HUES64 (cell line): ENCODE measurements around the gene MYO1E.
A peak's percentile ranks its signal among the peaks of the same experiment; 100 is the strongest.
"Not testable (repeated sequence)": the region's sequence is repeated elsewhere in the genome, so short reads cannot be mapped to it uniquely, and the experiment has no call there.

Experiments
- H3K27ac ChIP-seq: 2 replicates; pipeline ENCODE4 v1.7.0; 2013; ENCODE audit warnings: low read depth, low read length, inconsistent platforms
- H3K27me3 ChIP-seq: 2 replicates; pipeline ENCODE4 v1.6.1; 2013; ENCODE audit warnings: mild to moderate bottlenecking, low read length; ENCODE audit not compliant: insufficient read depth
- H3K36me3 ChIP-seq: 2 replicates; pipeline ENCODE4 v1.6.1; 2013; ENCODE audit warnings: mild to moderate bottlenecking, low read length; ENCODE audit not compliant: insufficient read depth
- H3K4me1 ChIP-seq: 2 replicates; pipeline ENCODE4 v1.6.1; 2013; ENCODE audit warnings: mild to moderate bottlenecking, low read length, moderate library complexity; ENCODE audit not compliant: insufficient read depth
- H3K4me3 ChIP-seq: 2 replicates; pipeline ENCODE4 v1.5.1; 2013; ENCODE audit warnings: mild to moderate bottlenecking, low read length, moderate library complexity
- H3K9ac ChIP-seq: 2 replicates; pipeline ENCODE4 v1.6.1; 2013; ENCODE audit warnings: mild to moderate bottlenecking, low read depth, low read length
- H3K9me3 ChIP-seq: 2 replicates; pipeline ENCODE4 v1.6.1; 2013; ENCODE audit warnings: low read depth, low read length; ENCODE audit not compliant: insufficient read depth
- WGBS: fragments of 150-250, 120-280 bp; methylation state at CpG from one replicate; pipeline ENCODE4 v1.1.7; 2013; ENCODE audit warnings: missing lambda C conversion rate; 5-methylcytosine and 5-hydroxymethylcytosine counted together

Gene MYO1E

DNA sequence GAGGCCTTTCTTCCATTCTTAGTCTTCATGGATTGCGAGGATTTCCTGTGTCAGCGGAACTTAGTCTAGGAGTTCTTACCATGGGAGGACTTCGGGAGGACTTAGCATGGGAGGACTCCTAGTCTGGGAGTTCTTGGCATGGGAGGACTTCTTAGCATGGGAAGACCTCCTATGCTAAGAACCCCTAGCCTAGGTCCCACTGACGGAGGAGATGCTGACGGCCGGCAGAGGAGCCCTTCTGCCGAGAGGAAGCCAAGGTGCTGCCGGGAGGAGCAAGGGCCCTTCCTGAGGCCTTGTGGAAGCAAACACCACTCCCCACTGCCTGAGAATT is 201.6 kb downstream of the MYO1E start:
- Histone ChIP-seq H3K27ac (no peak overlapping the region), H3K27me3 (no peaks in the 10 kb centered on the region), H3K9me3 (no peaks in the 10 kb centered on the region), H3K4me1 (no peaks in the 10 kb centered on the region), H3K4me3 (no peak overlapping the region), H3K36me3 (peaks cover 65% of the 10 kb centered on the region), H3K9ac (no peak overlapping the region)
- WGBS, result 96% methylated on average over 8 of the region's 8 CpGs

DNA sequence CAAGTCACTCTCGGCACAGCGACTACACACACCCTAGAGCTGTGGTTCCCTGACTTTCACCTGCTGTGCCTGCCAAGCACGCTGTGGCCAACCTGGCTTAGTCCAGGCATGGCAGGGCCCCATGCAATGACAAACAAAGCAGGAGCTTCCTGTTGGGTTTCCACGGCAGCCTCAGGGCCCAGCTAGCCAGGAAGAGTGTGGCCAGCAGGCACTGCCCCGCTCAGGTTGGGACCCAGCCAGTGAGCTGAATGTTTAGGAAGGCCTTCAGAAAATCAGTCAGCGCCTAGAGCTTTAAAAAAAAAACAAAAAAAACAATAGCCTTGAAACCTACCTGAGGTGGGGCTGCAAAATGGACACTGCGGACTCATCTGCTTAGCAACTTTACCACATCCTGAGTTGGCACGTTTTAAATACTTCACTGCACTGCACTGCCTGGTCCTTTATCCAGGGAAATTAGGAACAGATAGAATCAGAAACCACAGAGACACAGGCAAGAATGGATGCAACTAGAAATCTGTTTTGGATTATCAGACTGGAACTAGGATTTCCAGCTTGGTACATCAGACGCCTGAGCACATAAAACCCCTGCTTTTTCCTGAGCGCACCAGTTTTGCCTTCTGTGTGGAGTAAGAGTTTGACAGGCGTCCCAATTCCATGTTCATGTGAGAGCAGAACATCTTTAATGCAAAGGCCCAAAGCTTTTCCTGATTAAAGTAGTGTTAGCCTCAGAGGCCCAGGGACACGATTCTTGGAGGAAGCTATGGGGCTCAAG is 202.2 kb downstream of the MYO1E start:
- H3K9me3 ChIP-seq, result no peaks in the 10 kb centered on the region
- H3K4me3 ChIP-seq, result no peak overlapping the region
- H3K27ac ChIP-seq, result no peak overlapping the region
- H3K4me1 ChIP-seq, result no peaks in the 10 kb centered on the region
- H3K27me3 ChIP-seq, result no peaks in the 10 kb centered on the region
- no peak overlapping the region for H3K9ac ChIP-seq
- peaks cover 65% of the 10 kb centered on the region for H3K36me3 ChIP-seq
- 89% methylated on average over 12 of the region's 12 CpGs for WGBS

DNA sequence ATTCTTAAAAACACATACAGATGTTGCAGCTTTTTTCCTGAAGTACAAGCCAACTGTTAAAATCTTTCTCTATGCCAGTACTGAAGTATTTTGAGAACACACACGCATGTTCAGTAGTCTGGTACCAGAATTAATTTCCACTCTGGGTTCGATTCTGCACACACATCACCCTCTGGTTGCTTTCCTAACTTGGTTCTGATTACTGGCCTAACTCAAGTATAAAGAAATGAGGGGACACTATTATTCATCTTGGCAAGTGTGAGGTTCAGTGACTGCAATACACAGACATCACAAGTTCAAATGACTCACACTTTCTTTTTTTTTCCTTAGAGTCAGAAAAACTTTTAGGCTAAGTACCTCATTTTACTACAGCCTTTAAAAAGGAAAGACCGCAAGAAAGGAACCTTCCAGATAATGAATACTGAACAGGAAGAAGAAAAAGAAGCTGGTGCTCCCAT is 203.4 kb downstream of the MYO1E start:
- Histone ChIP-seq H3K36me3 (peaks cover 66% of the 10 kb centered on the region), H3K27me3 (no peaks in the 10 kb centered on the region), H3K4me1 (no peaks in the 10 kb centered on the region), H3K9ac (no peak overlapping the region), H3K9me3 (no peaks in the 10 kb centered on the region), H3K27ac (no peak overlapping the region), H3K4me3 (no peak overlapping the region)
- 97% methylated on average over 2 of the region's 3 CpGs for WGBS

DNA sequence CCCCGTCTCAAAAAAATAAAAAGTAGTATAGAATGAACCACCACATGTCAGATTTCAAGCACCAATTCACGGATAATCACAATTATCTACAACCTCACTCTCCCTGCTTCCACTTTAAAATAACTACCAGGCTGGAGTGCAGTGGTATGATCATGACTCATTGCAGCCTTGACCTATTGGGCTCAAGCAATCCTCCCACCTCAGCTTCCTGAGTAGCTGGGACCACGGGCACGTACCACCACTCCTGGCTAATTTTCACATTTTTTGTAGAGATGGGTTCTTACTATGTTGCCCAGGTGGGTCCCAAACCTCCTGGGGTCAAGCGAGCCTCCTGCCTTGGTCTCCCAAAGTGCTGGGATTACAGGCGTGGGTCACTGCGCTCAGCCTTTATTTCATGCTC is 204.1 kb downstream of the MYO1E start:
- H3K9ac ChIP-seq, result no peak overlapping the region
- H3K9me3 ChIP-seq, result no peaks in the 10 kb centered on the region
- no peaks in the 10 kb centered on the region for H3K4me1 ChIP-seq
- H3K36me3 ChIP-seq, result peaks cover 58% of the 10 kb centered on the region
- H3K27ac ChIP-seq, result no peak overlapping the region
- 96% methylated on average over 7 of the region's 7 CpGs for WGBS
- H3K27me3 ChIP-seq, result no peaks in the 10 kb centered on the region
- H3K4me3 ChIP-seq, result no peak overlapping the region

DNA sequence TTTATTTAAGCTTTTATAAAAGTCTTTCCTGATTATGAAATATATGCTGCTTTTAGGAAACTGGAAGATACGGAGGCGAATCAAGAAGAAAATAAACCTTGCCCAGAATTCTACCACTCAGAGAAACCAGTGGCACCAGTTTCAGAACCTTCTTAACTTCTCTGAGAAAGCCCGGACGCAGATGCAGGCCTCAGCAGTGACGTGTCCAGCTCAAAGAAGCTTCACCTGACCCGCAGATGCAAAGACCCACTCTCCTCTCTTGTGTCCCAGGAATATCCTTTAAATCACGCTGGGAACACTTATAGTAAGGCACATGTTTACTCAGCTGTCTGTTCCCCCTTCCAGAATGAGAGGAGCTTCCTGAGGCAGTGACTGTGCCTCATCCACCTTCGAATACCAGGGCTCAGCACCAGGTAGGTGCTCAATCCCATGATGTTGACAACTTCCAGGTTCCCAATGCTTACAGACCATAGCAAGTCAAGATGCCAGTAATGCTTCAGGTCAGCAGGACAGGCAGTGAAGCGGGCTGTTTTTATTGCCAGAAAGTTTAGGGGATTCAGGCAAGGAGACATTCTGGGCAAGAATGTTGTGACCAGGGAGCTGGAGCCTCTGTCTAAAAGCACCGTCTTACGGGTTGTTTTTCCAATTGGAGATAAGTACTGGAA is 205.9 kb downstream of the MYO1E start:
- Histone ChIP-seq H3K36me3 (peaks cover 57% of the 10 kb centered on the region), H3K4me3 (no peak overlapping the region), H3K9me3 (no peaks in the 10 kb centered on the region), H3K27me3 (no peaks in the 10 kb centered on the region), H3K4me1 (no peaks in the 10 kb centered on the region), H3K27ac (peak overlapping the region; percentile 39; the same call in 1 of the 2 replicates), H3K9ac (no peak overlapping the region)
- 86% methylated on average over 11 of the region's 11 CpGs for WGBS

DNA sequence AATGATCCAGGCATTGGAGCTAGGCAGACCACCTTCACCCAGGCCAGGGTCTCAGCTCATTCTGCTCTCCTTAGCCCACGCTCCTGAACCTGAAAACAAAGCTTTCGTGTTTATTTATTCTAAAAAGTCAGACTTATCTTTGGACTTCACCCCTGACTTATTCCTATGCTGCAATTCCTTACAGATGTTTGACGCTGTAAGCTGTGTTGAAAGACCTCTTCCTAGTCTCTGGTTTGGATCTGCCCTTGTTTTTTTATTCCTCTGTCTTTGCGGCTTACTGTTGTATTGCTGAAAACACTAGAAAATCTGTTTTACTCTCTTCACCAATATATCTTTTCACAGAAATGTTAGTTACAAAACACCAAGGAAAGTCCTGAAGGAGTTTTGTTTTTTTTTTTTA is 206.5 kb downstream of the MYO1E start:
- Histone ChIP-seq H3K36me3 (peaks cover 56% of the 10 kb centered on the region), H3K4me1 (no peaks in the 10 kb centered on the region), H3K4me3 (no peak overlapping the region), H3K27me3 (no peaks in the 10 kb centered on the region), H3K27ac (peak overlapping the region; percentile 39; the same call in 1 of the 2 replicates), H3K9ac (no peak overlapping the region), H3K9me3 (no peaks in the 10 kb centered on the region)
- 72% methylated on average over 4 of the region's 4 CpGs for WGBS

DNA sequence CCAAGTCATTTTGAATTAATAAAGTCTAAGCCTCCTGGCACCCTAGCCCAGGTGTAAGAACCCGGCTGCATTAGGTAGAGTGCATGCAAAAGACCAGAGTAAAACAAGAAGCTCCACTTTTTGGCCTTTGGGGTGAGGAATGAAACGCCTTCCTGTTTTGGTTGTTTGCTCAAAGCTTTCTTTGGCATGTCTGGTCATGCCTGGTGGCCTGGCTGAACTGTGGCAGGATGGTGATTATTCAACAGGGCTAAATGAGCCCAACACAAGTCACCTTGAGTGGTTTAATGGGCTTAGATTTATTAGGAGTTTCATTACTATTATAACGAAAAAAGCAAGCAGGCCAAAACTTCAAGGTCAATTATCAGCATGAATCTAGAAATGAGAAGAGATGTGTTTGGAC is 206.9 kb downstream of the MYO1E start:
- peaks cover 56% of the 10 kb centered on the region for H3K36me3 ChIP-seq
- no peaks in the 10 kb centered on the region for H3K27me3 ChIP-seq
- 89% methylated on average over 3 of the region's 3 CpGs for WGBS
- peak overlapping the region; percentile 39; the same call in 1 of the 2 replicates for H3K27ac ChIP-seq
- no peaks in the 10 kb centered on the region for H3K9me3 ChIP-seq
- no peak overlapping the region for H3K9ac ChIP-seq
- H3K4me1 ChIP-seq, result no peaks in the 10 kb centered on the region
- no peak overlapping the region for H3K4me3 ChIP-seq

DNA sequence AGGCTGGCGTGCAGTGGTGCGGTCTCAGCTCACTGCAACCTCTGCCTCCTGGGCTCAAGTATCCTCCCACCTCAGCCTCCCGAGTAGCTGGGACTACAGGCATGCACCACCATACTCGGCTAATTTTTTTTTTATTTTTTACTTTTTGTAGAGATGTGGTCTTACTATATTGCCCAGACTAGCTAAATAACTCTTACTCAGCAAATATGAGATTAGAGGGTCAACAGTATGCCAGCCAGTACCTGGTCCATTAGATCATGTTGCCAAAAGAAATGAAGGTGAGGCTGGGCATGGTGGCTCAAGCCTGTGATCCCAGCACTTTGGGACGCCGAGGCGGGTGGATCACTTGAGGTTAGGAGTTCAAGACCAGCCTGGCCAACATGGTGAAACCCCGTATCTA is 210.6 kb downstream of the MYO1E start:
- WGBS, result 95% methylated on average over 6 of the region's 8 CpGs
- H3K27ac ChIP-seq, H3K9ac ChIP-seq, H3K4me1 ChIP-seq, H3K9me3 ChIP-seq, H3K4me3 ChIP-seq, H3K27me3 ChIP-seq: not testable (repeated sequence)
- H3K36me3 ChIP-seq, result peaks cover 70% of the 10 kb centered on the region

DNA sequence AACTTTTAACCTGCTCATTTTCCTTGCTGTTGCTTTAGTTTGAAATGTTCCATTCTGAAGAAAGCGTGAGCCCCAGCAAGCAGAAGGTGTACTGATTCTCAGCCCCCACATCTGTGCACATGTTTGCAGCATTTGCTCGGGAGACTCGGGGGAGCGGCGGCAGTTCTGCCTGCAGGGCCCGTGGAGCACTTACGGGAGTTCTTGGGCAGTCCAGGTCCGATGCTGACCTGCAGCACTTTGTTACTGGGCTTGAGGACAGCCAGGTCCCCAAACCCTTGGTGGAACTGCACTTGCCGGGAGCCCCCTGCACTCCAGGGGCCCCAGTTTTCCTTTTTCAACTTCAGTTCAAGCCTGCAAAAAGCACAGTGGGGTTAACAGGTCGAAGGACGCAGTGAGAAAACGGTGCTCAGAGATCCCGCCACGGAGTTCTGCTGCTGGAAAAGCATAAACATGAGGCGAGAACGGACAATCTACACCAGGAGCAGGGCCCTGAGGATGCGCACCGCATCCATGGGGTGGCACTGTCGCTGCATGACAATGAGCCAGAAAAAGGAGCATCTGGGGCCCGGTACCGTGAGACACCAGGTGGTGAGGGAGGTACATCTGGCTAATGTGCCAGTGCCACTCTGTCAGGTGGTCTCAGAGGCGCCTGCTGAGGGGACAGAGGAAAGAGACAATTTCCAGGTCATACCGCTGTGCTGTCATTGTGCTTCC is 211.6 kb downstream of the MYO1E start:
- Histone ChIP-seq H3K4me3 (no peak overlapping the region), H3K36me3 (peaks cover 73% of the 10 kb centered on the region), H3K9ac (no peak overlapping the region), H3K27me3 (no peaks in the 10 kb centered on the region), H3K9me3 (no peaks in the 10 kb centered on the region), H3K4me1 (no peaks in the 10 kb centered on the region), H3K27ac (no peak overlapping the region)
- 87% methylated on average over 23 of the region's 23 CpGs for WGBS

DNA sequence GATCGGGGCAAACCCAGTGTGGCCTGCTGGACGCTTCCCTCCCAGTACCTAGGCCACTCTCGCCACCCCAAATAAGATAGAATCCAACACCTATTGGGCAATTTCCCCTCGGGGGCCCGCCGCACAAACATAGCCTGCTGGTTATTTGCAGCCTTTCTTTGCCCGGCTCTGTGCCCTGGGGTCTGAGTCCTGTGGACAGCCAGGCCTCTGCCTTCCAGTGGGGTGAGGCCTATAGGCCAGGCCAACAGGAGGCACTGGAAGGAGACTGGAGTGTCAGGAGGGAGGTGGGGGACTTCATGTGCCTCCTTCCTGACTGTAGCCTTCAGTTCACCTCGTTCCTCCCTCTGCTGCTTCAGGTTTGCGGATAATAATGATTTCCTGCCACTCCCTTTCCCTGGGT is 213.5 kb downstream of the MYO1E start:
- Histone ChIP-seq H3K27ac (no peak overlapping the region), H3K4me1 (no peaks in the 10 kb centered on the region), H3K27me3 (no peaks in the 10 kb centered on the region), H3K4me3 (no peak overlapping the region), H3K9ac (no peak overlapping the region), H3K9me3 (no peaks in the 10 kb centered on the region), H3K36me3 (peaks cover 85% of the 10 kb centered on the region)
- WGBS, result 96% methylated on average over 9 of the region's 9 CpGs

DNA sequence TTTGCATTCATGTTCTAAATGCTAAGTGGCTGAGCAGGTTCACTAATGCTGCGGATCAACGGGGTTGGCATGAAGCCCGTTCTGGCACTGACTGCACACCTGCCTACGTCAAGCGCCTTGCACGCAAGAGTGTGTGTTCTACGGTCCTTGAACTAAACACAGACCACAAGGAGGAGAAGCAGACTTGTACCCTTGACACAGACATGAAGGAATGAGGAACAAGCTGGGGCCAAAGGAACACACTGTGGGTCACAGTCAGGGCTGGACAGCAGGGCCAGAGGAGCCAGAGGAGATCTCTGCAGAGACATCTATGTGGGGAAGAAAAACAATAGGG is 214.0 kb downstream of the MYO1E start:
- no peak overlapping the region for H3K4me3 ChIP-seq
- no peaks in the 10 kb centered on the region for H3K9me3 ChIP-seq
- H3K27ac ChIP-seq, result no peak overlapping the region
- H3K36me3 ChIP-seq, result peaks cover 90% of the 10 kb centered on the region
- H3K4me1 ChIP-seq, result no peaks in the 10 kb centered on the region
- H3K27me3 ChIP-seq, result no peaks in the 10 kb centered on the region
- no peak overlapping the region for H3K9ac ChIP-seq
- WGBS, result 96% methylated on average over 7 of the region's 7 CpGs
